Subcutaneous abdominal adipose tissue (tissue), 5 donors: ENCODE measurements around the gene DOCK9.

Experiments
- H3K27ac ChIP-seq: one replicate; pipeline ENCODE4 v1.7.0; 2013; ENCODE audit warnings: low read depth, mild to moderate bottlenecking, inconsistent platforms, low read length, moderate library complexity
- H3K27me3 ChIP-seq, 5 donors: one replicate each; pipeline ENCODE4 v1.7.0; 2013; ENCODE audit warnings: low read length in 5 of 5, inconsistent platforms in 1 of 5; ENCODE audit not compliant: control insufficient read depth in 5 of 5, insufficient read depth in 4 of 5
- H3K36me3 ChIP-seq, 5 donors: one replicate each; pipeline ENCODE4 v1.7.0; 2013; ENCODE audit warnings: low read length in 5 of 5; ENCODE audit not compliant: control insufficient read depth in 5 of 5, insufficient read depth in 5 of 5
- H3K4me1 ChIP-seq, 5 donors: one replicate each; pipeline ENCODE4 v1.7.0; 2013; ENCODE audit warnings: low read length in 5 of 5, mild to moderate bottlenecking in 3 of 5, moderate library complexity in 1 of 5; ENCODE audit not compliant: control insufficient read depth in 5 of 5, insufficient read depth in 5 of 5
- H3K4me3 ChIP-seq, 5 donors: one replicate each; pipeline ENCODE4 v1.7.0; 2013; ENCODE audit warnings: low read length in 5 of 5, low read depth in 1 of 5
- H3K9ac ChIP-seq, 5 donors: one replicate each; pipeline ENCODE4 v1.7.0; 2013; ENCODE audit warnings: low read length in 5 of 5, mild to moderate bottlenecking in 4 of 5, moderate library complexity in 3 of 5
- H3K9me3 ChIP-seq, 5 donors: one replicate each; pipeline ENCODE4 v1.7.0; 2013; ENCODE audit warnings: low read length in 5 of 5; ENCODE audit not compliant: control insufficient read depth in 5 of 5
- donor health status: healthy.
- donor health status: healthy.
- donor health status: healthy.
- donor health status: healthy.
- donor health status: healthy.

DOCK9 gene

GRCh38 chr13:98885600-98885999, 92.3 kb downstream of the DOCK9 start:
- Histone ChIP-seq H3K27ac (no peak overlapping the region), H3K9me3 (no peaks in the 10 kb centered on the region), H3K27me3 (peaks cover 0 to 4% (median 0%) of the 10 kb centered on the region in 5 donors), H3K36me3 (peaks cover 29 to 65% (median 54%) of the 10 kb centered on the region in 5 donors), H3K4me1 (peaks cover 0 to 10% (median 5%) of the 10 kb centered on the region in 5 donors), H3K4me3 (no peak overlapping the region), H3K9ac (no peak overlapping the region)

DNA sequence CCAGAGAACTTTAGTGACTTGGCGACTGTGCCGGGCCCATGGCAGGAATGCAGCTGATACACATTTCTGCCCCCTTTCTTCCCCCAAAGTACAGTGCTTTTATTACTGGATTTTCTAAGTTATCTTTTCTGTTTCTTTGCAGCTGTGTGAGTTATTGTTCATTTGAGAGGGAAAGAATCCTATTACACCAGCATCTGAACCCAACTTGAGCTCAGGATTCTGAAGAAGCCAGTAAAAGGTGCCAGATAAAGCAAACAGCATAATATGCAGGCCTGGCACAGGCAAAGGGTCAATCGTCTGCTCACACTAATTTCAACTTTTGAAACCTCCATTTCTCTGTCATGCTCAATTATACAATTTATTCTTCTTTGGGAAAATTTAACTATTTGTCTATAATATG, 93.9 kb downstream of the DOCK9 start:
- no peak overlapping the region for H3K4me3 ChIP-seq
- peaks cover 34 to 81% (median 70%) of the 10 kb centered on the region in 5 donors for H3K36me3 ChIP-seq
- no peak overlapping the region for H3K27ac ChIP-seq
- H3K27me3 ChIP-seq, result no peaks in the 10 kb centered on the region
- no peaks in the 10 kb centered on the region for H3K9me3 ChIP-seq
- H3K4me1 ChIP-seq, result no peaks in the 10 kb centered on the region
- no peak overlapping the region for H3K9ac ChIP-seq

GRCh38 chr13:98881390-98881789, 96.5 kb downstream of the DOCK9 start:
- no peak overlapping the region for H3K4me3 ChIP-seq
- peaks cover 0 to 3% (median 0%) of the 10 kb centered on the region in 5 donors for H3K4me1 ChIP-seq
- H3K9ac ChIP-seq, result no peak overlapping the region
- H3K9me3 ChIP-seq, result no peaks in the 10 kb centered on the region
- H3K27ac ChIP-seq, result no peak overlapping the region
- H3K36me3 ChIP-seq, result peaks cover 27 to 84% (median 80%) of the 10 kb centered on the region in 5 donors
- H3K27me3 ChIP-seq, result no peaks in the 10 kb centered on the region

GRCh38 chr13:98880677-98881076, 97.2 kb downstream of the DOCK9 start:
- H3K36me3 ChIP-seq, result peaks cover 24 to 83% (median 79%) of the 10 kb centered on the region in 5 donors

GRCh38 chr13:98879957-98880356, 97.9 kb downstream of the DOCK9 start:
- Histone ChIP-seq H3K9ac (no peak overlapping the region), H3K27me3 (no peaks in the 10 kb centered on the region), H3K27ac (no peak overlapping the region), H3K36me3 (peaks cover 23 to 86% (median 77%) of the 10 kb centered on the region in 5 donors), H3K4me3 (no peak overlapping the region), H3K4me1 (peaks cover 0 to 3% (median 0%) of the 10 kb centered on the region in 5 donors), H3K9me3 (no peaks in the 10 kb centered on the region)

More at GRCh38 chr13:98880677-98881076, 97.2 kb downstream of the DOCK9 start:
- Histone ChIP-seq H3K4me1 (peaks cover 0 to 3% (median 0%) of the 10 kb centered on the region in 5 donors), H3K27me3 (no peaks in the 10 kb centered on the region), H3K27ac (no peak overlapping the region), H3K4me3 (no peak overlapping the region), H3K9ac (no peak overlapping the region), H3K9me3 (no peaks in the 10 kb centered on the region)

DNA sequence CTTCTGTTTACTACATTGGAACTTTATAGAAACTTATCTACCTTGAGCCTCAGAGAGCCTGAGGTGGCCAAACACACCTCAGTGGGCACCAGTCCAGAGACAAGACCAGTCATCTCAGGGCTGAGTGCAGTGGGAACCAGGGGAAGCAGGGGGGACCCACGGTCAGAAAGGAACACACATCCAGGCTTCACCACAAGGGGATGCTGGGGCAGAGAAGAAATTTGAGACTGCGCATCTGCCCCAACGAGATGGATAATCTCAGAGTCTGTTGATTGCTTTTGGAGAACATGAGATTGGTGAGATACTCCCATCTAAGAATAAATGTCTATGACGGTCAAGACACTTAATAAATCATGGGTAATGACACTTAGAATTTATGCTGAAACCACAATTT, 98.7 kb downstream of the DOCK9 start:
- H3K9ac ChIP-seq, result no peak overlapping the region
- H3K27me3 ChIP-seq, result no peaks in the 10 kb centered on the region
- H3K4me1 ChIP-seq, result peaks cover 0 to 3% (median 0%) of the 10 kb centered on the region in 5 donors
- no peak overlapping the region for H3K27ac ChIP-seq
- peaks cover 26 to 82% (median 68%) of the 10 kb centered on the region in 5 donors for H3K36me3 ChIP-seq
- no peak overlapping the region for H3K4me3 ChIP-seq
- peaks cover 0 to under 1% (median 0%) of the 10 kb centered on the region in 5 donors for H3K9me3 ChIP-seq

GRCh38 chr13:98878486-98879126, 99.3 kb downstream of the DOCK9 start:
- Histone ChIP-seq H3K9ac (no peak overlapping the region), H3K4me3 (no peak overlapping the region), H3K36me3 (peaks cover 25 to 80% (median 64%) of the 10 kb centered on the region in 5 donors), H3K9me3 (peaks cover 0 to 6% (median 3%) of the 10 kb centered on the region in 5 donors), H3K27me3 (no peaks in the 10 kb centered on the region), H3K27ac (no peak overlapping the region), H3K4me1 (peaks cover 0 to 3% (median 0%) of the 10 kb centered on the region in 5 donors)

DNA sequence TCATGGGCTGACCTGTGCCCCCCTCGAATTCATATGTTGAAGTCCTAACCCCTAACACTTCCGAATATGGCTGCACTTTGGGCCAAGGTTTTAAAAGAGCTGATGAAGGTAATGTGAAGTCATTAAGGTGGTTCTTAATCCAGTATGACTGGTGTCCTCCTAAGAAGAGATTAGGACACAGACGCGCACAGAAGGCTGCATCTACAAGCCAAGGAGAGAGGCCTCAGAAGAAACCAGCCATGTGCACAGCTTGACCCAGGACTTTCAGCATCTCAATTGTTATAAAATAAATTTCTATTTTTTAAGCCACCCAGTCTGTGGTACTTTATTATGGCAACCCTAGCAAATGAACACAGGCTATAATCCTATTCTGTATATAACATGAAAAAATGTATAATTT, 99.9 kb downstream of the DOCK9 start:
- H3K36me3 ChIP-seq, result peaks cover 22 to 81% (median 64%) of the 10 kb centered on the region in 5 donors

DNA sequence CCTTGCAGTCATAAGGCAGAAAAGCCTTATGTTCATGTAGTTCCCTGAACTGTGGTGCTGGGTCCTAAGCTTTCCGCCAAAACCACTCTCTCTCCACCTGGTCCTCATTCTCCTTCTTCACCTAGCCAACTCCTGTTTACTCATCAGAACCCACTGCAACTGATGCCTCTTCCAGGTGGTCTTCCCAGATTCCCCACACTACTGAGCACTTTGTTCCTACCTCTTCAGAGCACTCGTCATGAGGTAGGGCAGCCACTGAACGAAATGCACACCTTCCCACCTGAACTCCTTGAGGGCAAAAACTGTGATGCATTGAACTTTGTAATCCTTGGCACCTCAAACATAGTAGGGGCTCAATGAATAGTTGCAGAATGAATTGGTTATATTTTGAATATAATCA, 100.4 kb downstream of the DOCK9 start:
- Histone ChIP-seq H3K9ac (no peak overlapping the region), H3K4me1 (peaks cover 0 to 3% (median 0%) of the 10 kb centered on the region in 5 donors), H3K9me3 (peaks cover 4 to 14% (median 11%) of the 10 kb centered on the region in 5 donors), H3K36me3 (peaks cover 20 to 81% (median 64%) of the 10 kb centered on the region in 5 donors), H3K4me3 (no peak overlapping the region), H3K27ac (no peak overlapping the region), H3K27me3 (no peaks in the 10 kb centered on the region)

More for the DNA sequence above, 99.9 kb downstream of the DOCK9 start:
- H3K9me3 ChIP-seq, result peaks cover 4 to 13% (median 9%) of the 10 kb centered on the region in 5 donors
- no peaks in the 10 kb centered on the region for H3K27me3 ChIP-seq
- no peak overlapping the region for H3K27ac ChIP-seq
- peaks cover 0 to 3% (median 0%) of the 10 kb centered on the region in 5 donors for H3K4me1 ChIP-seq
- no peak overlapping the region for H3K4me3 ChIP-seq
- no peak overlapping the region for H3K9ac ChIP-seq

DNA sequence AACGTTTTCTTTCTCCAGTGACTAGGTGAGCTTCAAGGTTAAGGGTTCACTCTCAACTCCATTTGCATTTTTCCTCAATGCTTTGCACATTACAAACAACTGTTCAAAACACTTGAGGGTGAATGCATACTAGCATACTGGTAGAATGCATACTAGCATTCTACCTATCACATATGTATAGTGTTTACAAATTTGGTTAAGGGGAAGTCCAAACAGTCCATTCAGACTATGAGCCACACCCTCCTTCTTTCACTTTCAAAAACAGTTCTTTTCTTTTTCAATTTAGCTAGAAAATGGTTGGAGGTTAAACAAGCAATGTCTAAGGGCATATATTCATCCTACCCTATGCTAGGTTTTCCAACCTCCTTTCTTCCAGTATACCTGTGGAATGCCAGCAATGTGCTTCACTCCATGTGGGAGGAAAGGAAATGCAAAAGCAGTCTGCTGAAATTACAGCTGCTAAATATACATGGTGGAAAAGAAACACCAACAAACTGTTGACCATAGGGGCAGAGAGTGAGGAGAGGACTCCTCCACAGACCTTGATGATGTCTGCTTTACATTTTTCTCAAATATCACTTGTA, 102.6 kb downstream of the DOCK9 start:
- no peaks in the 10 kb centered on the region for H3K27me3 ChIP-seq
- H3K36me3 ChIP-seq, result peaks cover 8 to 67% (median 47%) of the 10 kb centered on the region in 5 donors
- H3K4me1 ChIP-seq, result peaks cover 0 to 3% (median 0%) of the 10 kb centered on the region in 5 donors
- no peak overlapping the region for H3K4me3 ChIP-seq
- no peak overlapping the region for H3K9ac ChIP-seq
- H3K27ac ChIP-seq, result no peak overlapping the region
- peaks cover 4 to 14% (median 11%) of the 10 kb centered on the region in 5 donors for H3K9me3 ChIP-seq
